Adrenal gland (tissue), 12 donors: ENCODE results near the gene MCUR1. TPM values are rescaled to one million over a fixed set of nuclear protein-coding genes. Genes with fewer than 3 reads are reported as not detected.

Experiments
- DNase-seq, 7 donors: peaks; one replicate each; pipeline ENCODE4 v3.0.0-alpha.2; 2019 to 2020
- H3K27ac ChIP-seq, 5 donors: fragments of 200-600 bp; sonication (generic) in 4 of 5; 1 replicate in 3 of 5; 2 replicates in 2 of 5; pipeline versions ENCODE4 v1.5.1 to v1.8.0; 2016 to 2020; ENCODE audit warnings: mild to moderate bottlenecking in 1 of 5
- H3K27me3 ChIP-seq: fragments of 200-600 bp; 2 replicates; pipeline ENCODE4 v1.8.0; 2021
- H3K36me3 ChIP-seq, 2 donors: fragments of 200-600 bp; replicated peaks in 1 of 2; 1 replicate in 1 of 2; 2 replicates in 1 of 2; pipeline versions ENCODE4 v1.5.1 to v1.8.0; 2018 to 2022
- H3K4me1 ChIP-seq, 2 donors: fragments of 200-600 bp; replicated peaks in 1 of 2; 1 replicate in 1 of 2; 2 replicates in 1 of 2; pipeline versions ENCODE4 v1.5.1 to v1.8.0; 2018 to 2021
- H3K4me3 ChIP-seq, 4 donors: fragments of 200-600 bp; sonication (generic) in 3 of 4; one replicate each; pipeline ENCODE4 v1.5.1; 2016 to 2018
- H3K9me3 ChIP-seq, 3 donors: fragments of 200-600 bp; sonication (generic) in 1 of 3; replicated peaks in 1 of 3; 1 replicate in 2 of 3; 2 replicates in 1 of 3; pipeline versions ENCODE4 v1.5.1 to v1.8.0; 2016 to 2021
- CTCF ChIP-seq, 6 experiments: fragments of 450-650 bp in 4 of 6; fragments of 200-600 bp in 2 of 6; sonication (generic) in 1 of 6; IDR thresholded peaks; 1 replicate in 5 of 6; 2 replicates in 1 of 6; pipeline versions ENCODE4 v1.5.1 to v1.8.0; 2016 to 2021; ENCODE audit warnings: antibody characterized with exemption in 6 of 6, mild to moderate bottlenecking in 2 of 6, moderate library complexity in 1 of 6
- POLR2A ChIP-seq, 2 donors: fragments of 450-650 bp; IDR thresholded peaks; one replicate each; pipeline ENCODE4 v1.6.1; 2017; ENCODE audit warnings: antibody characterized with exemption in 2 of 2, mild to moderate bottlenecking in 2 of 2, moderate library complexity in 1 of 2
- whole genome bisulfite sequencing, 4 donors: extraction: QIAGEN DNeasy Blood & Tissue Kit in 2 of 4; methylation state at CpG; one replicate each; pipeline versions ENCODE4 v1.1.5 to v1.1.7; 2013 to 2017; 5-methylcytosine and 5-hydroxymethylcytosine counted together
- intact Hi-C, 2 donors: fragments of 100-400 bp; cut with DNase I; formaldehyde crosslinking; loops; one replicate each; pipeline versions ENCODE4 v1.14.1 to v1.15.0; 2022 to 2023
- polyA plus RNA-seq, 3 donors: library from polyadenylated mRNA; stranded (reverse); fragments of 200-250 nt in 2 of 3; fragments of 350-450 nt in 1 of 3; fragmentation: Illumina TruSeq in 1 of 3; extraction: RNeasy Lipid Tissue Mini Kit (QIAGEN cat#74804) in 1 of 3; gene quantifications; one replicate each; pipeline ENCODE4 v1.2.3, GENCODE V29; 2013 to 2014
- total RNA-seq, 9 donors: library from RNA; depleted of rRNA in 4 of 9; stranded (reverse); fragments of >200 nt in 4 of 9; fragments of 120-200 nt in 1 of 9; fragmentation: NEBNext Ultra II Directional in 1 of 9; extraction: Animal tissue kit (Norgen Biotek cat#: 25700) in 1 of 9; gene quantifications; one replicate each; pipeline versions ENCODE4 v1.1.0 to v1.2.4, GENCODE V29; 2013 to 2023
- donor health status: healthy with polysubstance abuse.
- donor health status: Bipolar disorder and iron deficiency.
- donor health status: DM: yes; HTN: yes; CAD: no.
- donor health status: DM: no; HTN: no; CAD: no.
- donor health status: DM: no; HTN: no; CAD: no.
- donor health status: DM: yes; HTN: yes; CAD: no.

The MCUR1 gene
- total and polyA plus RNA-seq, 12 donors: 7.0 to 24.5 (median 14.1) TPM

- Histone ChIP-seq H3K4me3 (no peak overlapping the region), H3K9me3 (no peaks in the 10 kb centered on the region), H3K27me3 (no peaks in the 10 kb centered on the region), H3K4me1 (peaks cover 14 to 27% of the 10 kb centered on the region in 2 donors), H3K36me3 (peaks cover 0 to 9% of the 10 kb centered on the region in 2 donors), H3K27ac (no peak overlapping the region)
- no peak for DNase-seq
- intact Hi-C loops: no loop called here
- WGBS, 4 donors: 93 to 100% (median 97%) methylated on average over 4 of the region's 4 CpGs
- TF ChIP-seq CTCF (IDR thresholded peaks at IDR 0.05) (no peak), POLR2A (IDR thresholded peaks at IDR 0.05) (no peak)
These were observed 6.7 kb downstream of the MCUR1 start for GRCh38 chr6:13807696-13808095.

- 94 to 97% (median 96%) methylated on average over 4 of the region's 4 CpGs for WGBS, 4 donors
- Histone ChIP-seq H3K4me3 (no peak overlapping the region), H3K27me3 (no peaks in the 10 kb centered on the region), H3K9me3 (no peaks in the 10 kb centered on the region), H3K4me1 (no peaks in the 10 kb centered on the region), H3K36me3 (peaks cover 0 to 21% of the 10 kb centered on the region in 2 donors), H3K27ac (no peak overlapping the region)
- no peak for DNase-seq
- intact Hi-C loops: no loop called here
- TF ChIP-seq POLR2A (IDR thresholded peaks at IDR 0.05) (no peak), CTCF (IDR thresholded peaks at IDR 0.05) (no peak)
These were observed 10.8 kb downstream of the MCUR1 start for GRCh38 chr6:13803581-13803980.

- 72 to 94% (median 89%) methylated on average over 3 of the region's 3 CpGs for WGBS, 4 donors
- H3K27ac ChIP-seq: no peak overlapping the region
- no peaks in the 10 kb centered on the region for H3K9me3 ChIP-seq
- H3K36me3 ChIP-seq: peaks cover 0 to 16% of the 10 kb centered on the region in 2 donors
- no peak overlapping the region for H3K4me3 ChIP-seq
- TF ChIP-seq CTCF (IDR thresholded peaks at IDR 0.05): no peak
- no peak for TF ChIP-seq POLR2A (IDR thresholded peaks at IDR 0.05)
- intact Hi-C loops: no loop called here
- DNase-seq: no peak
- H3K4me1 ChIP-seq: no peaks in the 10 kb centered on the region
- H3K27me3 ChIP-seq: no peaks in the 10 kb centered on the region
These were observed 13.7 kb downstream of the MCUR1 start for GRCh38 chr6:13800615-13801014.

GRCh38 chr6:13796781-13797180 is 17.6 kb downstream of the MCUR1 start:
- no peaks in the 10 kb centered on the region for H3K27me3 ChIP-seq
- no peak for DNase-seq
- no peaks in the 10 kb centered on the region for H3K9me3 ChIP-seq
- intact Hi-C loops: loop anchor here (10.0 kb wide), 3 partner anchors 108 to 268 kb away; no protein-coding TSS in a partner anchor
- WGBS, 4 donors: 76 to 90% (median 83%) methylated on average over 1 of the region's 1 CpG
- no peak overlapping the region for H3K27ac ChIP-seq
- H3K36me3 ChIP-seq: peaks cover 0 to 12% of the 10 kb centered on the region in 2 donors
- H3K4me3 ChIP-seq: no peak overlapping the region
- H3K4me1 ChIP-seq: no peaks in the 10 kb centered on the region
- no peak for TF ChIP-seq CTCF (IDR thresholded peaks at IDR 0.05)
- TF ChIP-seq POLR2A (IDR thresholded peaks at IDR 0.05): no peak
